Dermis microvascular lymphatic vessel endothelial cell (primary cell): Measurements from ENCODE around the gene EPB41L4A. TPM values are rescaled to one million over a fixed set of nuclear protein-coding genes. Genes with fewer than 3 reads are reported as not detected.

Source experiments
- DNase-seq, 2 donors: peaks; one replicate each; pipeline versions ENCODE4 v3.0.0 to v3.0.0-alpha.2; 2010; ENCODE audit warnings: low read depth in 2 of 2
- total RNA-seq: library from RNA; depleted of rRNA; stranded (reverse); fragments of >200 nt; gene quantifications from 2 replicates; pipeline ENCODE4 v1.2.1, GENCODE V29; 2014

The EPB41L4A gene
- total RNA-seq, 1 donor from 2014 or later: 17.8 TPM

GRCh38 chr5:112312295-112313275 is 106.5 kb downstream of the EPB41L4A start:
- DNase-seq: peak in 1 of 2 donors; percentile 17

DNA sequence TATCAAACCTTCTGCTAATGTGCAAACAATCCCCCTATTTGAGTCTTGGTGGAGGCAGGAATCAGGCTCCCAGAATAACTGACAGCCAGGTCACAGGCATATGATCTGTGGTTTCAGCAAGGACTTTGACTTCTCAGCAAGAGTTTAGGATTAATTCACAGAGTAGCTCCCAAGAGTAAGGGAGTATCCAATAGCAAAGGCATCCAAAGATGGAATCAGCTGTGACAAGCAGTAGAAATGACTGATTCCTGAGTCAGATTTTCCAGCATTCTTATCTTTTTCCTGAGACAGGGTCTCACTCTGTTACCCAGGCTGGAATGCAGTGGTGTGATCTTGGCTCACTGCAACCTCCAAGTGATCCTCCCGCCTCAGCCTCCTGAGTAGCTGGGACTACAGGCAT is 108.3 kb downstream of the EPB41L4A start:
- no peak for DNase-seq

DNA sequence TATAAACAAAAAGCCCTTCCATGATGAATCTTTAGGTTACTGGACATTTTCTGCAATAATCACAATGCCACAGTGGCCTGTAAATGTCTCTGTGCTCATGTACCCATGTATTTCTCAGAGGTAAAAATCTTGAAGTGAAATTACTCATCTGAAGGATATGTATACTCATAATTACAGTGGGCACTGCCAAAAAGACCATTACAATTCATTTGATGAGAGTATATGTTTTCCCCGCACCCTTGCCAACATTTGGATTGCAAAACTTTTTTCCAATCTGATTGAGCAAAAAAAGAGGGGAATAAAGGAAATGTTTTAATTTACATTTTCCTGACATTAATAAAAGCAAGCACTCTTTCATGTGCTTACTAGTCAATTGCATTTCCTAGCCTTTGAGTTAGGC is 110.5 kb downstream of the EPB41L4A start:
- DNase-seq: no peak

- DNase-seq: no peak
Measured at GRCh38 chr5:112306956-112307355, 112.1 kb downstream of the EPB41L4A start.

GRCh38 chr5:112304743-112305142 is 114.3 kb downstream of the EPB41L4A start:
- DNase-seq: no peak

- DNase-seq: no peak
Measured at GRCh38 chr5:112303685-112304084, 115.4 kb downstream of the EPB41L4A start.

DNA sequence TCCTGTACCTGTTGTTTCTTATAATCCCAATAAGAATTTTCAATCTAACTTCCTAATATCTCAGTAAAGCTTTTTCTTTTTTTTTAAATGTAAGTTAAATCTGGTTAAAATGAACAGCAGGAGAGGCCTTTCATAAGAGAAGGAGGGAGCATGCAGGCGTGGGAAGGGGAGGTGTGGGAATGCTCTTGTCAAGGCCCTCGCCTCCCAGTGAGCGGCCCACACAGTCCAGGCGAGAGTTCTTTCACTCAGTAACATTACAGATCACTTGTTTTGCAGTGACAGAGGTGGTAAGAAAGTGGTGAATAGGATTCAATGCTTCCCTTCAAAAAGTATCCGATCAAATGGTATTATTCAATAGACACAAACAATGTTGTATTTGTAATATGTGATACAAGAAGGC is 125.0 kb downstream of the EPB41L4A start:
- DNase-seq: no peak

GRCh38 chr5:112293587-112293986 is 125.5 kb downstream of the EPB41L4A start:
- no peak for DNase-seq

GRCh38 chr5:112290691-112291090 is 128.4 kb downstream of the EPB41L4A start:
- DNase-seq: no peak

- DNase-seq: no peak
Measured at GRCh38 chr5:112289465-112289864, 129.6 kb downstream of the EPB41L4A start.

GRCh38 chr5:112283943-112284929 is 134.8 kb downstream of the EPB41L4A start:
- DNase-seq: no peak

DNA sequence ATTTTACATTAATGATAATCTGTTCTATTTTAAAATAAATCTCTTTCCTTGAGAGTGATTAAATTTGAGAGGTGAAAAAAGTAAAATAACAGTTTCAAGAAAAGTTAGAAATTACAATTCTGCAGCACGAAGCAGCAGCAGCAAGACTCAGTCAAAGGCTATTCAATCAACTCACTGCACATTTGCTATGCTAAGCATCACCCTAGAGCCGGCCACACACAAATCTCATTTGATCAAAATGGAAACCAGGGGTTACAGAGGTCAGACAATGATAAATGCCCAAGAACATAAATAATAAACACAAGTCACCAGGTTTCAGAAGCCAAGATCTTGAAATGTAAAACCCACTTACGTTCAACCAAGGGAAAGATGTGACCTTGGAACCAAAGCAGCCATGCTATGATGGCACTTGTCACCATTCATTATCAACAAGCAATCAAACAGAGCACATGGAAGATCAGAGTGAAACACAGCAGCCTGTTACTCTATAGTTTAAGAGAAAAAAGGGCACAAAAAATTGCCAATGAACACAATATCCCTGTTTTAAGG is 136.0 kb downstream of the EPB41L4A start:
- no peak for DNase-seq

GRCh38 chr5:112279082-112279481 is 140.0 kb downstream of the EPB41L4A start:
- DNase-seq: peak in 1 of 2 donors; percentile 10

GRCh38 chr5:112276991-112277390 is 142.1 kb downstream of the EPB41L4A start:
- no peak for DNase-seq

DNA sequence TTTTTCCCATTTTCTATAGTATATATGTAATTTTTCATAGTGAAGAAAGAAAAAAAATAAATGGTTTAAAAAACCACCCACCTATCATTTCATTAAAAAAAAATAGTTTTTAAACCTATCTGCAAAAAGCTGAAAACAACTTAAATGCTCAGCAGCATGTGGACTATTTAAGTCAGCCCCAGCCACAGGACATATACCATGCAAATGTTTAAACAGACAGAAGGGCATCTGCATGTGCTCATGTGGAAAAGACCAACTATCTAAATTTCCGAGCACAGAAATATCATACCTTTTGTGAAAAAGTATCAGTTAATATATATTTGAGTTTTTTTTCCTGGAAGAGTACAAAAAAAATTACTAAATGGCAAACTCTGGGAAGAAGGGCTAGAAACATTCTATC is 143.4 kb downstream of the EPB41L4A start:
- DNase-seq: no peak

DNA sequence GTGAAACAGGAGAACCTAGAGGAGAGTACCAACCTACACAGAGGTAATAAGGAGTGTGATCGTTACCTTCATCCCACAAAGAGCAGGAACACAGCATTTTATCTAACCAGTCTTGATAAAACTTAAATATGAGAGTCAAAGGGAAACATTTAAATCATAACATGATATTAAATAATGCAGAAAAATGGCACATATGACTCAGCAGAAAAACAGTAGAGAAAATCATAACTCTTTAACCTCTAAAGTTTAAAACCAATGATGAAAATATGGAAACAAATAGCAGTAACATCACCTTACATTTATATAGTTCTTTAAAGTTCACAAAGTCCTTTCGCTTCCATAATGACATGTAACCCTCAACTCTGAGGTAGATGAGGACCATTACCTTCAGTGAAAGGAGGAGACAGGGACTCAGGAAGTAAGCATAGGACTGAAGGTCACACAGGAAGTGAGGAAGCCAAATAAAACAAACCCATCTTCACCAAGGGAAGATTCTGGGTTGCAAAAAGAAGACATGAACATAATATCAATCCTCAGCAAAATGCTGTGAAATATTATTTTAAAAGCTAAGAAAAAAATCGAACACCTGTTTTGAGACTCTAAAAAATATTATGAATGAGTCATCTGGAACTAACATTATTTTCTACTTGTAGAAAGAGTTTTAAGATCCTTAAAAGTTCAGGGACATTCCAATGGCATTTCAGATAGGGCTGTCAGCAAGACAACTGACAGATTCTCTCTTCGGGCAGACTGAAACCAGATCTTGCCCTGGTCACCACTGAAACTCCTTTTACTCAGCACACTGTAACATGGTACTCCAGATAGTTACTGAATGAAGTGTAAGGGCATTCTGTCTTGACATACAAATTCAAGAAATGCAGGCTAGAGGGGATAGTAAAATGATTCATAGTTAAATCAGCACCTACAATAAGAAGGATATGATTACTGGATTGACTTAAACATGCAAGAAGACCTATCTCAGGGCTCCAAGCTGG is 148.5 kb downstream of the EPB41L4A start:
- no peak for DNase-seq

DNA sequence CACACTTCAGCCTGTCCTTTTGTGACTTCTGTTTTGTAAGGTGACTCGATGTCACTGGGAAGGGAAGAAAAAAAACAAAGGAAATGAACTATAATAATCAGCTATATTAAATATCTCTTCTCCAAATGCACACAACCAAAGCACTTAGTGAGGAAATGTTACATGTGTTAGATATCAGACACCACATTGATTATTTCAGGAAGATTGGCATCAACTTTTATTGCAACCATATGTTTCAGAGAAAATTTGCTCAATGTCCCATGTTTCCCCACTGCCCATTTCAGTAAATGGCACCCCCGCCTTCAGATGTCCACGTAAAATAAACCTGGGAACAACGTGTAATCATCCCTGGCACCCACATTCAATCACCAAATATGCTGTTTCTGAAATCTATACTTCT is 151.8 kb downstream of the EPB41L4A start:
- no peak for DNase-seq

GRCh38 chr5:112264666-112265065 is 154.4 kb downstream of the EPB41L4A start:
- no peak for DNase-seq

GRCh38 chr5:112264151-112264550 is 154.9 kb downstream of the EPB41L4A start:
- no peak for DNase-seq

GRCh38 chr5:112263469-112263868 is 155.6 kb downstream of the EPB41L4A start:
- no peak for DNase-seq
